RPMI8226 (cell line): Measurements from ENCODE around the gene TMEM171.
A peak's percentile ranks its signal among the peaks of the same experiment; 100 is the strongest.

Experiments used
- DNase-seq: peaks from one replicate; pipeline ENCODE4 v3.0.0-alpha.2; 2015

Gene TMEM171

GRCh38 chr5:73152411-73153388 is 32.3 kb downstream of the TMEM171 start:
- DNase-seq, result peak; percentile 26

DNA sequence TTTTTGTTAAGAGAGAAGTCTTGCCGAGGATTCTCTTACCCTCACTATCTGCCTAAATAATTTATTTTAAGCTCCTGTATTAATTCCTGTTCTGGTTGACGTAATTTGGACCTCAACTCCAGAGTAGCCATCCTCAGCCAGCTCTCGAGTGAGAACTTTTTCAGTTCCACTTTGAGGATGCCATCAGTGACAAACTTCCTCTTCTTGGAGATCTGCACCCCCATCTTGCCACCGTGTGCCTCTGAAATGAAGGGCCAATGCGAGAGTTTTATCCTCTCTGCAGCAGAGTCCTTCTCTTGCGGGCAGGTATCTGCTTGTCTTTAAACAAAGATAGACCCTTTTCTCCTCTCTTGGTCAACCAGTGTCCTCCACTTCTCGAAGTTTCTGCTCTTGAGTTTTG is 33.1 kb downstream of the TMEM171 start:
- peak; percentile 53 for DNase-seq

- no peak for DNase-seq
Observed at GRCh38 chr5:73154208-73155006, 34.0 kb downstream of the TMEM171 start.

GRCh38 chr5:73155271-73156222 is 35.2 kb downstream of the TMEM171 start:
- DNase-seq, result no peak

GRCh38 chr5:73157414-73158303 is 37.3 kb downstream of the TMEM171 start:
- DNase-seq, result no peak

GRCh38 chr5:73158313-73158712 is 37.9 kb downstream of the TMEM171 start:
- DNase-seq, result no peak

- peak; percentile 57 for DNase-seq
Observed at GRCh38 chr5:73160239-73160671, 39.9 kb downstream of the TMEM171 start.

- peak; percentile 60 for DNase-seq
Observed at GRCh38 chr5:73170522-73170921, 50.1 kb downstream of the TMEM171 start.

DNA sequence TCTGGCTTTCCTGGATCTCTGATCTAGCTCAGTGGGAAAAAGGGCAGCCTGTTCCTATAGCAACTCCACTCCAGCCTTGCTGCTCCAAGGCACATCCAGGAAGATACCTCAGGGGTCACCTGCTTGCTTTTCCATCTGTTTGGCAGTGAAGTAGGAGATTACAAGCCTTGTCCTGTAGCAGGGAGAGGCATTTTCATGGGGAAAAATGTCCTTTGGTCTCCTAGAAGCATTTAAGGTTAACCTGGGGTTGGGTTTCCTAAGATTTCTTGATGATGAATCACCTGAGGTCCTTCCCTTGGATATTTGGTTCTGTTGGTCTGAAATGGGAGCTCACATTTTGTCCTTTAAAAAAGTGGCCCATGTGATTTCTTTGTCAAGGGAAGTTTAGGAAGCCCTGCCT is 51.1 kb downstream of the TMEM171 start:
- DNase-seq, result no peak

DNA sequence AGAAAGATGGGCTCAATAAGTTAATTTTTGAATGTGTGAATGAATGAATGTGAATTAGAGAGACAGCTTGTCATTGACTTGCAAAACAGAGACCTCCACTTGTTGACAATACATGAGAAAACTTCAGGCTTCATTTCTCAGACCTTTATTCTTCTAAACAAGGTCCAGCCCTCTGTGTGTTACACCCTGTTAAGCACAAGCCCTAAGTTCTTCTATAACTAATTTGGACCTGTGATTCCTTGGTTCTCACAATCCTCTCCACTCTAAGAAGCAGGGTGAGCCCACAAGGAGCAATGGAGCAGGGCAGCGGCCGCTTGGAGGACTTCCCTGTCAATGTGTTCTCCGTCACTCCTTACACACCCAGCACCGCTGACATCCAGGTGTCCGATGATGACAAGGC is 52.6 kb downstream of the TMEM171 start, which contains the start of gene TMEM174:
TMEM174 (plus strand) TSS at position 243 of the 400 bp plus-strand sequence; CDS start at position 294, 51 bp downstream.
- DNase-seq, result no peak

GRCh38 chr5:73174100-73174815 is 53.9 kb downstream of the TMEM171 start:
- no peak for DNase-seq

DNA sequence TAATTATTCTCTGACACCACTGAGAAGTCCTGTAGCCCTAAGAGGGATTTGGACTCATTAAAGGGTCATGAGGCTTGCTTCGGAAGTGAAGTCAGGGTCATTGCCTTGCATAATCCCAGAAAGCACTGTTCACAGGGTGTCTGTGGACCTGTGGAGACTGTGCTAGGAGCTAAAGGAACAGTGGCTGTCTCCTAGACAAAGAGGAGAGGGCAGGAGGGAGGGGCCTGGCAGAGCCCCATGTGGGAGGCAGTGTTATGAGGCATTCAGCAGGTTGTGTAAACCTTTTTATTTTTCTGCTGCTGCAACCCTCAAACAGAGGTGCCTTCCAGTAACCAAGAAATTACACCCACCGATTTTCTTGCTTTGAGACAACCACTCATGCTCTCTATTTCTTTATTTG is 55.9 kb downstream of the TMEM171 start:
- no peak for DNase-seq

DNA sequence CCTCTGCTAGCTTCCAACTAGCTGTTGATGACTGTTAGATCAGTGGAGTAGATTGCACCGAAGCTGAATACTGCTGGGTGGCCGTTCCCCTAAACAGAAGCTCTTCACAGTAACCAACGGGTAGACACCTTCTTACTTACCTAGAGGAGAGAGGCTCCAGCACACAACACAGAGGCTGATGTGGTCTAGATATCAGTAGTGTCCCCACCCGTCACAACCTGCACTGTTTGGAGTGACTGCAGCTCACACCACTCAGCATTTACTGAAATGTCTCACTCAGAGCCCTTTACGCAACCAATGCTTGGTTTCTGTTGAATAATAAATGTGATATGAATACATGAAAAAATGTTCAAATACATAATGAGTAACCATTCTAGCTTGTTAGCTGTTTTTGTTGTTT is 57.9 kb downstream of the TMEM171 start:
- DNase-seq, result no peak

- no peak for DNase-seq
Observed at GRCh38 chr5:73179730-73180129, 59.4 kb downstream of the TMEM171 start.

GRCh38 chr5:73180566-73180965 is 60.2 kb downstream of the TMEM171 start:
- no peak for DNase-seq
